ENCODE results near the gene PROCA1.
"Not testable (repeated sequence)": the region's sequence is repeated elsewhere in the genome, so short reads cannot be mapped to it uniquely, and the experiment has no call there.

The PROCA1 gene

DNA sequence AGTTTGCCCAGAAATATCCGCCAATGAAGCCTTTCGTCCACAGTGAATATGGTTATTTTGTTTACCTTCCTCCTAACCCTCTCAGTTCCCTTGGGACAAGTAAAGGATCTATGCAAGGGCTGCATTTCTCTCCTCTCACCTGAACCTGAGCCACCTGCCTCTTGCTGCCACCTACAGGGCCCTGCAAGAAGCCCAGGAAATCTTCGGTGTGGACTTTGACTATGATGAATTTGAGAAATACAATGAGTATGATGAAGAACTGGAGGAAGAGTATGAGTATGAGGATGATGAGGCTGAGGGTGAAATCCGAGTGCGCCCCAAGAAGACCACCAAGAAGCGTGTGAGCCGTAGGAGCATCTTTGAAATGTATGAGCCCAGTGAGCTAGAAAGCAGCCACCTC, 35.7 kb downstream of the PROCA1 start:
- H4K20me1 ChIP-seq = peaks cover 16% of the 10 kb centered on the region
- H3K4me1 ChIP-seq = no peaks in the 10 kb centered on the region
- H3K9ac ChIP-seq = no peak overlapping the region
- H3K27ac ChIP-seq = no peak overlapping the region
- no peak for TF ChIP-seq Cebpa-rat (IDR thresholded peaks at IDR 0.05)
- no peak overlapping the region for H3K4me2 ChIP-seq
- no peak overlapping the region for H3K4me3 ChIP-seq
- no peaks in the 10 kb centered on the region for H3K9me3 ChIP-seq
- H3K27me3 ChIP-seq = no peaks in the 10 kb centered on the region
- peaks cover 100% of the 10 kb centered on the region for H3K36me3 ChIP-seq

GRCh38 chr17:28675490-28675889, 36.2 kb downstream of the PROCA1 start:
- H4K20me1 ChIP-seq = peaks cover 21% of the 10 kb centered on the region
- TF ChIP-seq Cebpa-rat (IDR thresholded peaks at IDR 0.05) = no peak
- H3K4me1 ChIP-seq = no peaks in the 10 kb centered on the region
- no peak overlapping the region for H3K27ac ChIP-seq
- H3K36me3 ChIP-seq = peaks cover 100% of the 10 kb centered on the region
- no peaks in the 10 kb centered on the region for H3K9me3 ChIP-seq
- H3K9ac ChIP-seq = no peak overlapping the region
- H3K4me2 ChIP-seq = no peak overlapping the region
- no peak overlapping the region for H3K4me3 ChIP-seq
- H3K27me3 ChIP-seq = no peaks in the 10 kb centered on the region

DNA sequence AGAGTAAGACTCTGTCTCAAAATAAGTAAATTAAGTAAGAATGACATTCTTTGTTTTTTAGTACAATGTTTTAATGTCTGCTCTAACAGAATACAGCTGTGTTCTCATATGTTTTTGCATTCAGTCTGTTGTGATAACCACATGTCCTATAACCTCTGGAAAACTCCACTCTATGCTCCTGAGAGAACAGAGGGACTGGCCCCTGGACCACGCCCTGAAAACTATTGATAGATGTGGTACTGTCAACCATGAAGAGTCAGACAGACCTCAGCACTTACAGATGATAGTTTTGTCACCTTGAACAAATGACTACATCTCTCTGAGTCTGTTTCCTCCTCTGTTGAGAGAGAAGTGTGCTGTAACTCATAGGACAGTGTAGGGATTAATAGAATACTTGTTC, 41.8 kb downstream of the PROCA1 start:
- H3K9me3 ChIP-seq = no peaks in the 10 kb centered on the region
- H3K27ac ChIP-seq = no peak overlapping the region
- H3K4me3 ChIP-seq = no peak overlapping the region
- no peaks in the 10 kb centered on the region for H3K27me3 ChIP-seq
- H3K4me1 ChIP-seq = peaks cover 5% of the 10 kb centered on the region; the same call in 1 of the 2 replicates
- H4K20me1 ChIP-seq = peaks cover 74% of the 10 kb centered on the region
- TF ChIP-seq Cebpa-rat (IDR thresholded peaks at IDR 0.05) = no peak
- no peak overlapping the region for H3K4me2 ChIP-seq
- H3K9ac ChIP-seq = no peak overlapping the region
- H3K36me3 ChIP-seq = peaks cover 87% of the 10 kb centered on the region

DNA sequence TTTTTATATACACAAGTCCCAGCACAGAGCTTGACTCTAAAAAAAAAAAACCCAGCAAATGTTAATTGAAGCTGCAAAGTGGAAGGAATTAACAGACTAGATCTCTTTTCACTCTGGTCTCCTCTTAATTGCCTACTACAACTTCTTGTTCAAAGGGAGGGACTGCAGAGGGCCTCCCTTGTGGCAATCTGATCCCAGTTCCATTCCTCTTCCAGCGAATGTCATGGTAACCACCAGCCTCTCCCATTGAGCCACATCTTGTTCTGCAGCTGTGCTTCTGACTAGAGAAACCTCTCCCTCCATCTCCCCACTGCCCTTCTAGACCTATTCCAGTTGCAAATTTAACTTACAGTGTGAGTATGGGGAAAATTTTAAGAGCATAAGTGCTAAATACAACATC, 43.8 kb downstream of the PROCA1 start:
- TF ChIP-seq Cebpa-rat (IDR thresholded peaks at IDR 0.05) = no peak
- no peaks in the 10 kb centered on the region for H3K27me3 ChIP-seq
- H3K9ac ChIP-seq = no peak overlapping the region
- H3K4me3 ChIP-seq = no peak overlapping the region
- H3K9me3 ChIP-seq = no peaks in the 10 kb centered on the region
- peaks cover 25% of the 10 kb centered on the region for H3K4me1 ChIP-seq
- peaks cover 73% of the 10 kb centered on the region for H3K36me3 ChIP-seq
- H3K4me2 ChIP-seq = no peak overlapping the region
- no peak overlapping the region for H3K27ac ChIP-seq
- H4K20me1 ChIP-seq = peaks cover 94% of the 10 kb centered on the region

- no peak overlapping the region for H3K4me2 ChIP-seq
- H3K4me3 ChIP-seq = no peak overlapping the region
- peaks cover 32% of the 10 kb centered on the region for H3K4me1 ChIP-seq
- H3K9me3 ChIP-seq = no peaks in the 10 kb centered on the region
- H4K20me1 ChIP-seq = peaks cover 84% of the 10 kb centered on the region
- H3K27ac ChIP-seq = no peak overlapping the region
- no peaks in the 10 kb centered on the region for H3K27me3 ChIP-seq
- TF ChIP-seq Cebpa-rat (IDR thresholded peaks at IDR 0.05) = no peak
- no peak overlapping the region for H3K9ac ChIP-seq
- peaks cover 55% of the 10 kb centered on the region for H3K36me3 ChIP-seq
Observed at GRCh38 chr17:28665994-28666393, 45.7 kb downstream of the PROCA1 start.

- Histone ChIP-seq H3K27me3 (no peaks in the 10 kb centered on the region), H4K20me1 (peaks cover 80% of the 10 kb centered on the region), H3K4me1 (peaks cover 43% of the 10 kb centered on the region), H3K36me3 (peaks cover 52% of the 10 kb centered on the region), H3K9ac (no peak overlapping the region), H3K9me3 (peaks cover 16% of the 10 kb centered on the region), H3K27ac (no peak overlapping the region), H3K4me3 (no peak overlapping the region), H3K4me2 (peak overlapping the region; percentile 93)
- no peak for TF ChIP-seq Cebpa-rat (IDR thresholded peaks at IDR 0.05)
Observed at GRCh38 chr17:28663723-28664122, 48.0 kb downstream of the PROCA1 start.

DNA sequence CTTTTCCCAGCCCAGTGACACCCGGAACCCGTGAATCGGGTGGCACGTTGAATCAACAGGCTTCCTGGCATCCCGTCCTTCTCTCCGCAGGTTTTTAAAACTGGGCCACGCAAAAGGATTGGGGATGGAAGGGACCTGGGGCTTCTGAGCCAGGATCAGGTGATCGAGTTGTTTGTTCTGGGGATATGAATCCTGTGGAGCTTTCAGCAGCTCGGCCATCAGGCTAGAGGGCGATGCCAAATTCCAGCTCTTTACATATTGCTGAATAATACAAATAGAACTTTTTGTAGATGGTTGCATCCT, 49.2 kb downstream of the PROCA1 start:
- Histone ChIP-seq H3K9me3 (peaks cover 17% of the 10 kb centered on the region), H3K36me3 (peaks cover 52% of the 10 kb centered on the region), H3K27ac (peak overlapping the region; percentile 91), H3K4me3 (peak overlapping the region; percentile 88), H3K27me3 (no peaks in the 10 kb centered on the region), H3K4me1 (peaks cover 43% of the 10 kb centered on the region), H4K20me1 (peaks cover 75% of the 10 kb centered on the region), H3K4me2 (peak overlapping the region; percentile 93), H3K9ac (peak overlapping the region; percentile 90)
- TF ChIP-seq Cebpa-rat (IDR thresholded peaks at IDR 0.05) = no peak

DNA sequence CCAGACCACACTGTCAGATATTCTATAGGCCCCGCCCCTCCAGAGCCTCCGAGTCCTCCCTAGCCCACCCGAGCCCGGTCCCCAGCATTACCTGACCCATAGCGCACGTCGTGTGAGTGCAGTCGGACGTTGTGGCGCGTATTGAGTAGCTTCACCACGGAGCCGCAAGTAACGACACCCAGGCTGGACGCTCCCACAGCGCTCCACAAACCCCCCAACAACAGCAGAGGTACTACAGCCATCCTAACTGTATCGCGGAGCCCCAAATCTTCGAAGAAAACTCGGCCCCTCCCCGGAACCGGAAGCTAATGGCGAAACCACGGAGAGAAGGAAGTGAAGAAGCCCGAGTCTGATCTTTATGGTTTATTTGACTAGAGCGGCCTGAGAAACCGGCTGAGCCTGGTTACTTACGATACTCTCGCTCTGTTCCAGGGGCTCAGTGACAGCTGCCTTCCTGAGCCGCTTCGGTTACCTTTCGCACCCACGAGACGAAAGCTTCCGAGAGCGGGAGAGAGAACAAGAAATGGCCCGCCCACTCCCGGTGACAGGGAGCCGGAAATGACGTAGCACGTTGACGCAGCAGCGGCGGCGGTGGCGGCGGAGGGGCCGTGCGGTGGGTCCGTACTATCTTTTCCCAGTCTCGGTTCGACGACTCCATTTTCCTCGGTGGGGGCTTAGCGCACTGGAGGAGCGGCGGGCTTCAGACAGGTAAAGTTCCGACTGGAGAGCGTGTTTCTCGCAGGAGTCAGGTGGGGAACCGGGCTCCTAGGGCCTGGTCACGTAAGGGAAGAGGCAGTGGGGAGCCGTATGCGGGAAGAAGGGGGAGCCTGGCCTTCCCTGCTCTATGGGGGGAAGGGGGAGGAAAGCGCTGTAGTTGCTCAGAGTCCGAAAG, 49.8 kb downstream of the PROCA1 start, which contains the start of the genes SDF2 and SUPT6H:
Gene SDF2 (minus strand): TSS at position 272 of the 892 bp plus-strand sequence. CDS start 30 bp downstream, at position 242.
Gene SUPT6H (plus strand): TSS at position 571 of the 892 bp plus-strand sequence. CDS start 11,197 bp downstream, outside the sequence.
- peaks cover 78% of the 10 kb centered on the region for H4K20me1 ChIP-seq
- H3K9me3 ChIP-seq = peaks cover 17% of the 10 kb centered on the region
- H3K9ac ChIP-seq = peak within 1 kb of the TSS; percentile 90
- no peaks in the 10 kb centered on the region for H3K27me3 ChIP-seq
- peaks cover 58% of the 10 kb centered on the region for H3K36me3 ChIP-seq
- peak within 1 kb of the TSS; percentile 93 for H3K4me2 ChIP-seq
- TF ChIP-seq Cebpa-rat (IDR thresholded peaks at IDR 0.05) = no peak
- peak within 1 kb of the TSS; percentile 91 for H3K27ac ChIP-seq
- peak within 1 kb of the TSS; percentile 88 for H3K4me3 ChIP-seq
- peaks cover 43% of the 10 kb centered on the region for H3K4me1 ChIP-seq

DNA sequence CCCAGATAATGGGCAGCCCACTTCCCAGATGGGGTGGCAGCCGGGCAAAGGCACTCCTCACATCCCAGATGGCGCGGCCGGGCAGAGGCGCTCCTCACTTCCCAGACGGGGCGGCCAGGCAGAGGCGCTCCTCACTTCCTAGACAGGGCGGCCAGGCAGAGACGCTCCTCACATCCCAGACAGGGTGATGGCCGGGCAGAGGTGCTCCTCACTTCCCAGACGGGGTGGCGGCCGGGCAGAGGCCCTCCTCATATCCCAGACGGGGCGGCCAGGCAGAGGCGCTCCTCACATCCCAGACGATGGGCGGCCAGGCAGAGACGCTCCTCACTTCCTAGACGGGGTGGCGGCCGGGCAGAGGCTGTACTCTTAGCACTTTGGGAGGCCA, 52.2 kb downstream of the PROCA1 start:
- H3K4me3 ChIP-seq, H3K27me3 ChIP-seq, H3K9ac ChIP-seq, H3K27ac ChIP-seq, H3K4me2 ChIP-seq: not testable (repeated sequence)
- Histone ChIP-seq H3K36me3 (peaks cover 61% of the 10 kb centered on the region), H3K4me1 (peaks cover 34% of the 10 kb centered on the region), H3K9me3 (peaks cover 17% of the 10 kb centered on the region), H4K20me1 (peaks cover 78% of the 10 kb centered on the region)

GRCh38 chr17:28658766-28659496, 52.8 kb downstream of the PROCA1 start:
- Histone ChIP-seq H3K4me1 (peaks cover 28% of the 10 kb centered on the region), H3K36me3 (peaks cover 64% of the 10 kb centered on the region), H4K20me1 (peaks cover 78% of the 10 kb centered on the region), H3K9me3 (peaks cover 17% of the 10 kb centered on the region)
- H3K27me3 ChIP-seq, H3K9ac ChIP-seq, H3K4me2 ChIP-seq, H3K27ac ChIP-seq, H3K4me3 ChIP-seq: not testable (repeated sequence)

GRCh38 chr17:28658342-28658741, 53.3 kb downstream of the PROCA1 start:
- Histone ChIP-seq H3K4me1 (peaks cover 22% of the 10 kb centered on the region), H3K9me3 (peaks cover 17% of the 10 kb centered on the region), H3K36me3 (peaks cover 70% of the 10 kb centered on the region), H4K20me1 (peaks cover 77% of the 10 kb centered on the region)
- not testable (repeated sequence) for H3K27me3 ChIP-seq, H3K4me2 ChIP-seq, H3K4me3 ChIP-seq, H3K9ac ChIP-seq, H3K27ac ChIP-seq
